H1 (cell line): ENCODE data around the gene FBXO44. TPM values are rescaled to one million over a fixed set of nuclear protein-coding genes. Genes with fewer than 3 reads are reported as not detected.

Source experiments
- CTCF ChIA-PET: fragments of 300-600 bp; sonication (Branson Sonifier 250); formaldehyde crosslinking; loops from one replicate; lab custom pipeline; 2021; ENCODE audit not compliant: partially characterized antibody; lab: Charles Lee
- POLR2A ChIA-PET: fragments of 300-600 bp; sonication (Branson Sonifier 250); formaldehyde crosslinking; loops from one replicate; lab custom pipeline; 2021; ENCODE audit warnings: inconsistent platforms; ENCODE audit not compliant: partially characterized antibody; lab: Charles Lee
- DNase-seq, 2 experiments: peaks; one replicate each; pipeline versions ENCODE4 v3.0.0 to v3.0.0-alpha.2; 2010 to 2022; ENCODE audit warnings: low spot score in 2 of 2, low read depth in 1 of 2, mixed read lengths in 1 of 2
- FAIRE-seq: peaks from 2 replicates; lab custom pipeline; 2011; peaks lifted over from hg19 to GRCh38; lab: Jason Lieb, UNC
- H2AFZ ChIP-seq: 2 replicates; pipeline ENCODE4 v1.8.1; 2012; ENCODE audit warnings: low read length, inconsistent platforms
- H2AK5ac ChIP-seq: 2 replicates; pipeline ENCODE4 v1.6.1; 2013; ENCODE audit warnings: low read depth, low read length
- H2BK120ac ChIP-seq: replicated peaks from 2 replicates; pipeline ENCODE3; 2013; ENCODE audit warnings: low read depth, low read length, inconsistent platforms
- H2BK12ac ChIP-seq: 2 replicates; pipeline ENCODE4 v1.6.1; 2013; ENCODE audit warnings: low read depth, low read length
- H2BK15ac ChIP-seq: 2 replicates; pipeline ENCODE4 v1.6.1; 2013; ENCODE audit warnings: low read length
- H2BK20ac ChIP-seq: 2 replicates; pipeline ENCODE4 v1.6.1; 2013; ENCODE audit warnings: low read length
- H2BK5ac ChIP-seq: 2 replicates; pipeline ENCODE4 v1.6.1; 2013; ENCODE audit warnings: low read depth, low read length
- H3K14ac ChIP-seq: 2 replicates; pipeline ENCODE4 v1.6.1; 2013; ENCODE audit warnings: inconsistent platforms; ENCODE audit not compliant: insufficient read length
- H3K18ac ChIP-seq: 2 replicates; pipeline ENCODE4 v1.6.1; 2013; ENCODE audit warnings: low read length; ENCODE audit errors: extremely low read depth
- H3K23ac ChIP-seq: 2 replicates; pipeline ENCODE4 v1.6.1; 2013; ENCODE audit warnings: inconsistent platforms; ENCODE audit not compliant: insufficient read length
- H3K23me2 ChIP-seq: 2 replicates; pipeline ENCODE4 v1.6.1; 2013; ENCODE audit warnings: low read depth, low read length
- H3K27ac ChIP-seq: 2 replicates; pipeline ENCODE4 v1.6.1; 2011; ENCODE audit warnings: low read depth, low read length, inconsistent platforms
- H3K27me3 ChIP-seq, 4 experiments: replicated peaks in 1 of 4; 1 replicate in 1 of 4; 2 replicates in 3 of 4; pipeline versions ENCODE4 v1.6.1 to v1.8.1; 2011 to 2013; ENCODE audit warnings: low read length in 3 of 4, mild to moderate bottlenecking in 3 of 4, inconsistent platforms in 2 of 4, mixed read lengths in 2 of 4, moderate library complexity in 1 of 4; ENCODE audit not compliant: control insufficient read depth in 3 of 4, insufficient read depth in 3 of 4; ENCODE audit errors: extremely low read depth in 1 of 4
- H3K36me3 ChIP-seq, 4 experiments: 2 replicates each; pipeline versions ENCODE4 v1.6.1 to v1.8.1; 2011 to 2013; ENCODE audit warnings: mild to moderate bottlenecking in 4 of 4, low read length in 3 of 4, moderate library complexity in 2 of 4, control low read depth in 1 of 4, inconsistent platforms in 1 of 4; ENCODE audit not compliant: insufficient read depth in 4 of 4, control insufficient read depth in 2 of 4
- H3K4ac ChIP-seq: replicated peaks from 2 replicates; pipeline ENCODE3; 2013; ENCODE audit warnings: low read length, low read depth, mixed read lengths, inconsistent platforms; ENCODE audit not compliant: insufficient read length
- H3K4me1 ChIP-seq, 4 experiments: replicated peaks in 1 of 4; 1 replicate in 1 of 4; 2 replicates in 3 of 4; pipeline versions ENCODE4 v1.6.1 to v1.8.1; 2011 to 2013; ENCODE audit warnings: low read length in 3 of 4, inconsistent platforms in 2 of 4, mixed read lengths in 1 of 4; ENCODE audit not compliant: insufficient read depth in 4 of 4, control insufficient read depth in 3 of 4
- H3K4me2 ChIP-seq, 2 experiments: 2 replicates each; pipeline versions ENCODE4 v1.6.1 to v1.8.1; 2011 to 2013; ENCODE audit warnings: low read depth in 2 of 2, low read length in 2 of 2, control low read depth in 1 of 2, inconsistent platforms in 1 of 2, mild to moderate bottlenecking in 1 of 2; ENCODE audit not compliant: insufficient read depth in 1 of 2
- H3K4me3 ChIP-seq, 4 experiments: fragments of 200-600, 300-600 bp in 1 of 4; sonication (generic), shearing (Covaris generic), sonication (Bioruptor Twin) in 1 of 4; 2 replicates each; pipeline versions ENCODE4 v1.5.1 to v1.8.1; 2011 to 2016; ENCODE audit warnings: low read length in 4 of 4, low read depth in 3 of 4, control low read depth in 2 of 4, inconsistent platforms in 2 of 4, mild to moderate bottlenecking in 2 of 4, mixed read lengths in 1 of 4, moderate library complexity in 1 of 4; ENCODE audit not compliant: insufficient read depth in 2 of 4; ENCODE audit errors: extremely low read depth in 1 of 4
- H3K56ac ChIP-seq: replicated peaks from 2 replicates; pipeline ENCODE3; 2013; ENCODE audit warnings: low read depth, mild to moderate bottlenecking, mixed read lengths, low read length, inconsistent platforms; ENCODE audit not compliant: insufficient read length
- H3K79me1 ChIP-seq: 2 replicates; pipeline ENCODE4 v1.6.1; 2013; ENCODE audit warnings: low read depth, low read length, control low read depth
- H3K79me2 ChIP-seq, 2 experiments: 2 replicates each; pipeline versions ENCODE4 v1.6.1 to v1.8.1; 2012 to 2013; ENCODE audit warnings: low read length in 2 of 2, mild to moderate bottlenecking in 2 of 2, inconsistent platforms in 1 of 2; ENCODE audit not compliant: insufficient read depth in 2 of 2, control insufficient read depth in 1 of 2
- H3K9ac ChIP-seq, 4 experiments: replicated peaks in 1 of 4; 1 replicate in 1 of 4; 2 replicates in 3 of 4; pipeline versions ENCODE4 v1.6.1 to v1.8.1; 2011 to 2013; ENCODE audit warnings: low read depth in 3 of 4, low read length in 3 of 4, control low read depth in 2 of 4, mild to moderate bottlenecking in 2 of 4, moderate library complexity in 2 of 4, inconsistent platforms in 1 of 4; ENCODE audit errors: extremely low read depth in 1 of 4
- H3K9me3 ChIP-seq, 2 experiments: 2 replicates each; pipeline versions ENCODE4 v1.6.1 to v1.8.1; 2012 to 2013; ENCODE audit warnings: mild to moderate bottlenecking in 2 of 2, moderate library complexity in 2 of 2, control low read depth in 1 of 2, inconsistent platforms in 1 of 2, low read depth in 1 of 2, low read length in 1 of 2, mixed read lengths in 1 of 2; ENCODE audit not compliant: insufficient read depth in 2 of 2
- H4K20me1 ChIP-seq, 2 experiments: replicated peaks in 1 of 2; 2 replicates each; pipeline versions ENCODE3 to v1.8.1; 2011 to 2013; ENCODE audit warnings: inconsistent platforms in 2 of 2, low read length in 2 of 2, mild to moderate bottlenecking in 1 of 2; ENCODE audit not compliant: insufficient read depth in 2 of 2, control insufficient read depth in 1 of 2
- H4K5ac ChIP-seq: 2 replicates; pipeline ENCODE4 v1.6.1; 2013; ENCODE audit warnings: low read length, low read depth, mixed read lengths, inconsistent platforms; ENCODE audit not compliant: insufficient read length
- H4K8ac ChIP-seq: 2 replicates; pipeline ENCODE4 v1.8.0; 2013; ENCODE audit warnings: mild to moderate bottlenecking, moderate library complexity, low read length, inconsistent platforms; ENCODE audit not compliant: insufficient read depth; ENCODE audit errors: extremely low read depth
- H4K91ac ChIP-seq: replicated peaks from 2 replicates; pipeline ENCODE3; 2013; ENCODE audit warnings: low read length, mixed read lengths, inconsistent platforms; ENCODE audit not compliant: insufficient read length
- WGBS, 2 experiments: shearing (Covaris generic) in 1 of 2; methylation state at CpG; one replicate each; pipeline versions ENCODE4 v1.1.6 to v1.1.7; 2013 to 2015; ENCODE audit warnings: low lambda C conversion rate in 2 of 2, mixed read lengths in 2 of 2, inconsistent platforms in 1 of 2, low coverage in 1 of 2, missing lambda C conversion rate in 1 of 2; ENCODE audit not compliant: insufficient replicate concordance in 2 of 2, insufficient coverage in 1 of 2, insufficient read length in 1 of 2; ENCODE audit errors: extremely low coverage in 1 of 2, missing lambda C conversion rate in 1 of 2; 5-methylcytosine and 5-hydroxymethylcytosine counted together
- polyA plus RNA-seq, 7 experiments: library from polyadenylated mRNA; depleted of rRNA in 3 of 7; stranded (reverse) in 5 of 7; unstranded in 2 of 7; fragments of >200 nt in 5 of 7; fragments of 200-250 nt in 2 of 7; gene quantifications; 1 replicate in 5 of 7; 2 replicates in 1 of 7; 4 replicates in 1 of 7; pipeline versions ENCODE4 v1.2.1 to v1.2.3, GENCODE V29; 2011 to 2013; ENCODE audit warnings: missing spikeins in 2 of 7, mixed read lengths in 2 of 7
- total RNA-seq: library from RNA; stranded (reverse); fragmentation: NEBNext Ultra II Directional; extraction: Animal tissue kit (Norgen Biotek cat#: 25700); gene quantifications from 2 replicates; pipeline ENCODE4 v1.2.1, GENCODE V29; 2021

The FBXO44 gene
- total and polyA plus RNA-seq, 2 of the 8 experiments (the other 6 are each of a cell fraction or from before 2014, with no cell fraction given): 27.0 to 27.2 TPM

DNA sequence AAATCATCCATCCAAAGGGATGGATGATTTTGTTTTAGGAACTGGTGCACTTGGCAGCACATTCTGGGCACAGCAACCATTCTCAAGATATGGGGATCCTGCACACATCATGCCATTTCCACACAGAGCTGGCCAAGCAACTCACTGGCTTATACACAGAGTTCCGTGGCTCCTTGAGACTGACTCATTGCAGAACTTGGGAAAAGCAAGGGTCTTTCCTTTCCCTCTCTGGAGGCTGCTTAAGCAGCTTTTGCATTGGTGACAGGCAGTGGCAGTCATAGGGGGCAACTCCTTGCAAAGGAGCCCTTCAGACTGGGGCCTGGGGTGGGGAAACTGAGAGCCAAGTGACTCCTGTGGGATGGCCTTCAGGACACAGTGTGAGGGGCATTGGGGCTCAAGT is 28.1 kb downstream of the FBXO44 start:
- peak overlapping the region in 1 of 4 experiments; percentile 15; a peak in 1 of 7 replicates for H3K9ac ChIP-seq
- H4K8ac ChIP-seq: peak overlapping the region; percentile 76; the same call in 1 of the 2 replicates
- peak overlapping the region; percentile 25 for H4K5ac ChIP-seq
- POLR2A ChIA-PET: interaction anchor here (0.6 to 32.0 kb wide), 20 partner anchors 3 to 782 kb away, joined by 3 to 1025 read pairs (median 6); partner anchors contain the start of genes AGTRAP, C1orf167, CLCN6 and DRAXIN
- H2BK20ac ChIP-seq: peak overlapping the region; percentile 99
- peak overlapping the region; percentile 38 for H4K91ac ChIP-seq
- FAIRE-seq (no peak), DNase-seq (no peak)
- H2AFZ ChIP-seq: no peak overlapping the region
- H3K27me3 ChIP-seq: no peaks in the 10 kb centered on the region
- H3K9me3 ChIP-seq: no peaks in the 10 kb centered on the region
- peaks cover 8% of the 10 kb centered on the region for H3K23me2 ChIP-seq
- peak overlapping the region; percentile 97 for H3K18ac ChIP-seq
- peaks cover 3 to 10% of the 10 kb centered on the region in 2 experiments for H4K20me1 ChIP-seq
- H3K56ac ChIP-seq: no peak overlapping the region
- peak overlapping the region; percentile 1 for H2BK120ac ChIP-seq
- H3K23ac ChIP-seq: no peak overlapping the region
- CTCF ChIA-PET: interaction anchor here (0.6 to 21.6 kb wide), 10 partner anchors 8 to 619 kb away, joined by 3 to 266 read pairs (median 9); partner anchors contain the start of gene FBXO6
- H2BK5ac ChIP-seq: peak overlapping the region; percentile 99
- H3K4me3 ChIP-seq: peak overlapping the region in 2 of 4 experiments; percentile 23 to 87; a peak in 4 of 8 replicates
- H2AK5ac ChIP-seq: peak overlapping the region; percentile 99
- WGBS, 2 experiments: 13% methylated on average over 1 of the region's 1 CpG; no CpG with 5 or more reads in 1 of the 2 experiments
- peaks cover 18% of the 10 kb centered on the region for H3K79me1 ChIP-seq
- peaks cover 14 to 38% (median 28%) of the 10 kb centered on the region in 4 experiments for H3K4me1 ChIP-seq
- peak overlapping the region; percentile 46; the same call in 1 of the 2 replicates for H3K27ac ChIP-seq
- peak overlapping the region; percentile 10 for H3K4ac ChIP-seq
- H3K4me2 ChIP-seq: peak overlapping the region; percentile 88 to 96
- H3K79me2 ChIP-seq: peaks cover 8 to 56% of the 10 kb centered on the region in 2 experiments
- no peak overlapping the region for H3K14ac ChIP-seq
- peaks cover 0 to 30% (median 5%) of the 10 kb centered on the region in 4 experiments; a peak in 5 of 8 replicates for H3K36me3 ChIP-seq
- peak overlapping the region; percentile 66; the same call in 1 of the 2 replicates for H2BK15ac ChIP-seq
- H2BK12ac ChIP-seq: peak overlapping the region; percentile 100
